IPS-11a (cell line): ENCODE data around the gene COBL.
"Not testable (repeated sequence)": the region's sequence is repeated elsewhere in the genome, so short reads cannot be mapped to it uniquely, and the experiment has no call there.

ENCODE experiments used
- H3K4me3 ChIP-seq: one replicate; pipeline ENCODE4 v1.5.1; 2013; ENCODE audit warnings: low read depth, low read length, control low read depth

COBL gene

GRCh38 chr7:51013218-51013786 is 303.3 kb downstream of the COBL start:
- no peak overlapping the region for H3K4me3 ChIP-seq

- H3K4me3 ChIP-seq = no peak overlapping the region
Measured at GRCh38 chr7:51012569-51013217, 303.9 kb downstream of the COBL start.

GRCh38 chr7:51011710-51012350 is 304.8 kb downstream of the COBL start:
- no peak overlapping the region for H3K4me3 ChIP-seq

- H3K4me3 ChIP-seq = no peak overlapping the region
Measured at GRCh38 chr7:51010534-51010933, 306.1 kb downstream of the COBL start.

GRCh38 chr7:51009716-51010496 is 306.7 kb downstream of the COBL start:
- no peak overlapping the region for H3K4me3 ChIP-seq

- H3K4me3 ChIP-seq = no peak overlapping the region
Measured at GRCh38 chr7:51007551-51008505, 308.8 kb downstream of the COBL start.

- no peak overlapping the region for H3K4me3 ChIP-seq
Measured at GRCh38 chr7:51006483-51007235, 309.9 kb downstream of the COBL start.

- no peak overlapping the region for H3K4me3 ChIP-seq
Measured at GRCh38 chr7:51005074-51005473, 311.5 kb downstream of the COBL start.

- no peak overlapping the region for H3K4me3 ChIP-seq
Measured at GRCh38 chr7:51000956-51001355, 315.7 kb downstream of the COBL start.

- no peak overlapping the region for H3K4me3 ChIP-seq
Measured at GRCh38 chr7:50994753-50995319, 321.8 kb downstream of the COBL start.

GRCh38 chr7:50990214-50990613 is 326.4 kb downstream of the COBL start:
- H3K4me3 ChIP-seq = not testable (repeated sequence)

- no peak overlapping the region for H3K4me3 ChIP-seq
Measured at GRCh38 chr7:50988988-50989387, 327.6 kb downstream of the COBL start.

GRCh38 chr7:50988465-50988864 is 328.1 kb downstream of the COBL start:
- H3K4me3 ChIP-seq = no peak overlapping the region

GRCh38 chr7:50985096-50985495 is 331.5 kb downstream of the COBL start:
- H3K4me3 ChIP-seq = no peak overlapping the region

GRCh38 chr7:50983850-50984249 is 332.8 kb downstream of the COBL start:
- H3K4me3 ChIP-seq = no peak overlapping the region

GRCh38 chr7:50982626-50983025 is 334.0 kb downstream of the COBL start:
- no peak overlapping the region for H3K4me3 ChIP-seq

- no peak overlapping the region for H3K4me3 ChIP-seq
Measured at GRCh38 chr7:50981743-50982142, 334.9 kb downstream of the COBL start.

GRCh38 chr7:50980411-50980810 is 336.2 kb downstream of the COBL start:
- no peak overlapping the region for H3K4me3 ChIP-seq

GRCh38 chr7:50978633-50979215 is 337.9 kb downstream of the COBL start:
- H3K4me3 ChIP-seq = no peak overlapping the region
